A549 (cell line): ENCODE results near the gene GMIP. TPM values are rescaled to one million over a fixed set of nuclear protein-coding genes. Genes with fewer than 3 reads are reported as not detected.

Experiments
- ATAC-seq, 2 experiments: fragments of 200-7000 bp in 1 of 2; fragments of >200 bp in 1 of 2; cut with Nextera tagmentation in 1 of 2; cut with Tn5 transposase in 1 of 2; 3 replicates each; pipeline versions ENCODE4 v1.8.0 to v1.9.1; 2018 to 2020; ENCODE audit warnings: mild to moderate bottlenecking in 1 of 2, moderate library complexity in 1 of 2
- CTCF ChIA-PET: fragments of 300-600 bp; sonication (Branson Sonifier 250); formaldehyde crosslinking; extraction: SDS; loops from one replicate; lab custom pipeline; 2021; ENCODE audit warnings: antibody characterized with exemption, inconsistent platforms; lab: Yijun Ruan, JAX
- POLR2A ChIA-PET: fragments of 350-600 bp; formaldehyde crosslinking; extraction: SDS; loops from one replicate; lab custom pipeline; 2021; ENCODE audit warnings: antibody characterized with exemption, inconsistent platforms; lab: Yijun Ruan, JAX
- DNase-seq, 2 experiments: peaks; one replicate each; pipeline versions ENCODE4 v3.0.0 to v3.0.0-alpha.2; 2011 to 2016; ENCODE audit warnings: low read depth in 1 of 2, low spot score in 1 of 2
- FAIRE-seq: peaks from 2 replicates; lab custom pipeline; 2011; peaks lifted over from hg19 to GRCh38; lab: Jason Lieb, UNC
- H3K27ac ChIP-seq, 2 experiments: fragments of >200 bp; sonication (Bioruptor Twin); formaldehyde crosslinking; 3 replicates each; pipeline ENCODE4 v1.5.1; 2016 to 2017
- H3K4me1 ChIP-seq: fragments of >200 bp; sonication (Bioruptor Twin); formaldehyde crosslinking; 3 replicates; pipeline ENCODE4 v1.6.1; 2016
- H3K4me2 ChIP-seq: fragments of >200 bp; sonication (Bioruptor Twin); formaldehyde crosslinking; 3 replicates; pipeline ENCODE4 v1.6.1; 2016
- H3K4me3 ChIP-seq: fragments of >200 bp; sonication (Bioruptor Twin); formaldehyde crosslinking; 3 replicates; pipeline ENCODE4 v1.5.1; 2016
- H3K9me3 ChIP-seq: fragments of >200 bp; sonication (Bioruptor Twin); formaldehyde crosslinking; 3 replicates; pipeline ENCODE4 v1.6.1; 2016
- CBX2 ChIP-seq: fragments of 200-600 bp; sonication (generic); IDR thresholded peaks from 2 replicates; pipeline ENCODE4 v1.6.1; 2016; ENCODE audit warnings: low read depth, mild to moderate bottlenecking, borderline replicate concordance
- CEBPB ChIP-seq, 2 experiments: fragments of >200 bp in 1 of 2; sonication (Bioruptor Twin) in 1 of 2; formaldehyde crosslinking in 1 of 2; IDR thresholded peaks; 2 replicates each; pipeline ENCODE4 v1.6.1; 2012 to 2016
- EP300 ChIP-seq, 2 experiments: fragments of >200 bp; sonication (Bioruptor Twin); formaldehyde crosslinking; IDR thresholded peaks; 2 replicates in 1 of 2; 3 replicates in 1 of 2; pipeline ENCODE4 v1.6.1; 2016 to 2017
- FOSB ChIP-seq: fragments of 250-450 bp; sonication (Bioruptor Pico); IDR thresholded peaks from 2 replicates; pipeline ENCODE4 v1.5.0; 2020; ENCODE audit warnings: mild to moderate bottlenecking, moderate library complexity
- FOSL2 ChIP-seq, 2 experiments: fragments of 450-650 bp in 1 of 2; fragments of >200 bp in 1 of 2; sonication (Bioruptor Twin) in 1 of 2; formaldehyde crosslinking; IDR thresholded peaks; 2 replicates each; pipeline versions ENCODE4 v1.5.0 to v1.6.1; 2016 to 2020; ENCODE audit warnings: mild to moderate bottlenecking in 1 of 2, moderate library complexity in 1 of 2
- GATA3 ChIP-seq: IDR thresholded peaks from 2 replicates; pipeline ENCODE4 v1.6.1; 2012; ENCODE audit warnings: borderline replicate concordance
- HDAC2 ChIP-seq: fragments of 200-600 bp; sonication (generic); IDR thresholded peaks from 2 replicates; pipeline ENCODE4 v1.6.1; 2016
- HEYL ChIP-seq: fragments of 250-450 bp; sonication (Bioruptor Pico); IDR thresholded peaks from 2 replicates; pipeline ENCODE4 v1.8.0; 2021; ENCODE audit warnings: mild to moderate bottlenecking, moderate library complexity
- HOXA7 ChIP-seq: fragments of 250-450 bp; sonication (Bioruptor Pico); IDR thresholded peaks from 2 replicates; pipeline ENCODE4 v1.5.0; 2020; ENCODE audit warnings: mild to moderate bottlenecking, moderate library complexity
- KDM1A ChIP-seq: fragments of 200-600 bp; sonication (generic); IDR thresholded peaks from 2 replicates; pipeline ENCODE4 v1.6.1; 2016; ENCODE audit warnings: low read depth, mild to moderate bottlenecking
- KDM5A ChIP-seq: fragments of 200-600 bp; sonication (generic); IDR thresholded peaks from 2 replicates; pipeline ENCODE4 v1.6.1; 2016; ENCODE audit warnings: antibody characterized with exemption, mild to moderate bottlenecking
- MAFK ChIP-seq: fragments of 450-650 bp; IDR thresholded peaks from 2 replicates; pipeline ENCODE4 v1.6.1; 2014; ENCODE audit not compliant: partially characterized antibody
- MAZ ChIP-seq: fragments of 150-350 bp; IDR thresholded peaks from 2 replicates; pipeline ENCODE4 v1.6.1; 2014; ENCODE audit warnings: antibody characterized with exemption, low read depth, low read length, borderline replicate concordance
- MYC ChIP-seq: IDR thresholded peaks from 2 replicates; pipeline ENCODE4 v1.6.1; 2012; ENCODE audit warnings: mild to moderate bottlenecking, inconsistent platforms, low read length, improper control_type of control experiment, borderline replicate concordance
- NR3C1 ChIP-seq: fragments of >200 bp; sonication (Bioruptor Twin); formaldehyde crosslinking; IDR thresholded peaks from 3 replicates; pipeline ENCODE4 v1.6.1; 2017
- RAD21 ChIP-seq, 2 experiments: fragments of >200 bp in 1 of 2; sonication (Bioruptor Twin) in 1 of 2; formaldehyde crosslinking in 1 of 2; IDR thresholded peaks in 1 of 2; conservative IDR thresholded peaks in 1 of 2; 2 replicates in 1 of 2; 3 replicates in 1 of 2; pipeline ENCODE4 v1.6.1; 2012 to 2018; ENCODE audit warnings: inconsistent platforms in 1 of 2
- RARB ChIP-seq: fragments of 250-450 bp; sonication (Bioruptor Pico); IDR thresholded peaks from 2 replicates; pipeline ENCODE4 v1.8.0; 2021; ENCODE audit warnings: mild to moderate bottlenecking, moderate library complexity
- RCOR1 ChIP-seq: fragments of 150-350 bp; IDR thresholded peaks from 2 replicates; pipeline ENCODE4 v1.6.1; 2014; ENCODE audit warnings: antibody characterized with exemption, low read length, low read depth
- RNF2 ChIP-seq: fragments of 200-600 bp; sonication (generic); IDR thresholded peaks from 2 replicates; pipeline ENCODE4 v1.6.1; 2016; ENCODE audit warnings: low read depth, mild to moderate bottlenecking, antibody characterized with exemption, moderate library complexity, borderline replicate concordance
- TFCP2L1 ChIP-seq: fragments of 250-450 bp; sonication (Bioruptor Pico); IDR thresholded peaks from 2 replicates; pipeline ENCODE4 v1.5.0; 2021; ENCODE audit warnings: mild to moderate bottlenecking
- TP53 ChIP-seq: fragments of 250-450 bp; sonication (Bioruptor Pico); IDR thresholded peaks from 2 replicates; pipeline ENCODE4 v1.5.0; 2021; ENCODE audit warnings: mild to moderate bottlenecking, moderate library complexity
- ZFP36 ChIP-seq: fragments of 450-650 bp; IDR thresholded peaks from 2 replicates; pipeline ENCODE4 v1.6.1; 2014; ENCODE audit warnings: borderline replicate concordance; ENCODE audit not compliant: partially characterized antibody
- ZSCAN20 ChIP-seq: fragments of 250-450 bp; sonication (Bioruptor Pico); IDR thresholded peaks from 2 replicates; pipeline ENCODE4 v1.8.0; 2022; ENCODE audit warnings: mild to moderate bottlenecking, moderate library complexity
- WGBS: methylation state at CpG from one replicate; pipeline ENCODE4 v1.1.6; 2017; ENCODE audit errors: missing lambda C conversion rate; 5-methylcytosine and 5-hydroxymethylcytosine counted together
- polyA plus RNA-seq, 4 experiments: library from polyadenylated mRNA; depleted of rRNA in 3 of 4; stranded (reverse); fragments of >200 nt; fragmentation: RNase III in 1 of 4; extraction: RNeasy Plus Mini Kit Qiagen cat#74134 plus additional on column Dnase treatment in 1 of 4; gene quantifications; 2 replicates in 3 of 4; 3 replicates in 1 of 4; pipeline ENCODE4 v1.2.3, GENCODE V29; 2011 to 2017
- TF ChIP-seq, protein P1 (sequence below): fragments of 450-650 bp; IDR thresholded peaks from 2 replicates; pipeline ENCODE4 v1.6.1; 2014; ENCODE audit warnings: antibody characterized with exemption
- TF ChIP-seq, protein P2 (sequence below): fragments of 150-350 bp; IDR thresholded peaks from 2 replicates; pipeline ENCODE4 v1.6.1; 2014; ENCODE audit warnings: low read depth, mild to moderate bottlenecking, low read length
- TF ChIP-seq, protein P3 (sequence below): fragments of 200-600 bp; sonication (generic); IDR thresholded peaks from 2 replicates; pipeline ENCODE4 v1.6.1; 2016; ENCODE audit warnings: antibody characterized with exemption, mild to moderate bottlenecking, moderate library complexity
- TF ChIP-seq, protein P4 (sequence below): IDR thresholded peaks from 2 replicates; pipeline ENCODE4 v1.6.1; 2012; ENCODE audit warnings: low read depth, borderline replicate concordance
- TF ChIP-seq, protein P5 (sequence below): IDR thresholded peaks from 2 replicates; pipeline ENCODE4 v1.6.1; 2012
- TF ChIP-seq, protein P6 (sequence below): fragments of 250-450 bp; sonication (Bioruptor Pico); IDR thresholded peaks from 2 replicates; pipeline ENCODE4 v1.5.0; 2021; ENCODE audit warnings: mild to moderate bottlenecking, moderate library complexity, borderline replicate concordance

GMIP gene
- polyA plus RNA-seq, 2 of the 4 experiments (the other 2 are of a cell fraction): 1.4 to 4.1 TPM

DNA sequence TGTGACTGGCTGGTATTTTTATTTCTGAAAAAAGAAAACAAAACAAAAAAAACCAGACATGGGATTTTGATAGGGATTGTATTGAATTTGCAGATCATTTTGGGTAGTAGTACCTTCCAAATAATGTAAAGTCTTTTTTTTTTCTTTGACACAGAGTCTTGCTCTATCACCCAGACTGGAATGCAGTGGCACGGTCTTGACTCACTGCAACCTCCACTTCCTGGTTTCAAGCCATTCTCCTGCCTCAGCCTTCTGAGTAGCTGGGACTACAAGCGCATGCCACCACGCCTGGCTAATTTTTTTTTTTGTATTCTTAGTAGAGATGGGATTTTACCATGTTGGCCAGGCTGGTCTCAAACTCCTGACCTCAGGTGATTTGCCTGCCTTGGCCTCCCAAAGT is 29.4 kb upstream of the GMIP start:
- Histone ChIP-seq H3K9me3 (peaks cover 36% of the 10 kb centered on the region), H3K4me2 (no peak overlapping the region), H3K4me1 (peaks cover 4% of the 10 kb centered on the region; the same call in 1 of the 3 replicates), H3K4me3 (no peak overlapping the region), H3K27ac (no peak overlapping the region)
- TF ChIP-seq GATA3 (no peak), CBX2 (no peak), RAD21 (conservative IDR thresholded peaks at IDR 0.05 in 1 of 2, IDR thresholded peaks at IDR 0.05 in 1 of 2) (no peak), ZSCAN20 (CRISPR knock-in tag) (no peak), EP300 (IDR thresholded peaks at IDR 0.05) (no peak), HDAC2 (no peak), RNF2 (no peak), KDM5A (no peak), TP53 (CRISPR knock-in tag) (no peak), NR3C1 (no peak), TFCP2L1 (no peak), KDM1A (no peak), FOSL2 (IDR thresholded peaks at IDR 0.05) (no peak), FOSL2 (CRISPR knock-in tag; IDR thresholded peaks at IDR 0.05) (no peak), CEBPB (IDR thresholded peaks at IDR 0.05) (no peak), FOSB (CRISPR knock-in tag) (no peak), RARB (CRISPR knock-in tag) (no peak), HOXA7 (CRISPR knock-in tag) (no peak)
- TF ChIP-seq, protein P1, sequence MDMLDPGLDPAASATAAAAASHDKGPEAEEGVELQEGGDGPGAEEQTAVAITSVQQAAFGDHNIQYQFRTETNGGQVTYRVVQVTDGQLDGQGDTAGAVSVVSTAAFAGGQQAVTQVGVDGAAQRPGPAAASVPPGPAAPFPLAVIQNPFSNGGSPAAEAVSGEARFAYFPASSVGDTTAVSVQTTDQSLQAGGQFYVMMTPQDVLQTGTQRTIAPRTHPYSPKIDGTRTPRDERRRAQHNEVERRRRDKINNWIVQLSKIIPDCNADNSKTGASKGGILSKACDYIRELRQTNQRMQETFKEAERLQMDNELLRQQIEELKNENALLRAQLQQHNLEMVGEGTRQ: no peak
- TF ChIP-seq, protein P2, sequence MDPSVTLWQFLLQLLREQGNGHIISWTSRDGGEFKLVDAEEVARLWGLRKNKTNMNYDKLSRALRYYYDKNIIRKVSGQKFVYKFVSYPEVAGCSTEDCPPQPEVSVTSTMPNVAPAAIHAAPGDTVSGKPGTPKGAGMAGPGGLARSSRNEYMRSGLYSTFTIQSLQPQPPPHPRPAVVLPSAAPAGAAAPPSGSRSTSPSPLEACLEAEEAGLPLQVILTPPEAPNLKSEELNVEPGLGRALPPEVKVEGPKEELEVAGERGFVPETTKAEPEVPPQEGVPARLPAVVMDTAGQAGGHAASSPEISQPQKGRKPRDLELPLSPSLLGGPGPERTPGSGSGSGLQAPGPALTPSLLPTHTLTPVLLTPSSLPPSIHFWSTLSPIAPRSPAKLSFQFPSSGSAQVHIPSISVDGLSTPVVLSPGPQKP: no peak
- TF ChIP-seq, protein P3, sequence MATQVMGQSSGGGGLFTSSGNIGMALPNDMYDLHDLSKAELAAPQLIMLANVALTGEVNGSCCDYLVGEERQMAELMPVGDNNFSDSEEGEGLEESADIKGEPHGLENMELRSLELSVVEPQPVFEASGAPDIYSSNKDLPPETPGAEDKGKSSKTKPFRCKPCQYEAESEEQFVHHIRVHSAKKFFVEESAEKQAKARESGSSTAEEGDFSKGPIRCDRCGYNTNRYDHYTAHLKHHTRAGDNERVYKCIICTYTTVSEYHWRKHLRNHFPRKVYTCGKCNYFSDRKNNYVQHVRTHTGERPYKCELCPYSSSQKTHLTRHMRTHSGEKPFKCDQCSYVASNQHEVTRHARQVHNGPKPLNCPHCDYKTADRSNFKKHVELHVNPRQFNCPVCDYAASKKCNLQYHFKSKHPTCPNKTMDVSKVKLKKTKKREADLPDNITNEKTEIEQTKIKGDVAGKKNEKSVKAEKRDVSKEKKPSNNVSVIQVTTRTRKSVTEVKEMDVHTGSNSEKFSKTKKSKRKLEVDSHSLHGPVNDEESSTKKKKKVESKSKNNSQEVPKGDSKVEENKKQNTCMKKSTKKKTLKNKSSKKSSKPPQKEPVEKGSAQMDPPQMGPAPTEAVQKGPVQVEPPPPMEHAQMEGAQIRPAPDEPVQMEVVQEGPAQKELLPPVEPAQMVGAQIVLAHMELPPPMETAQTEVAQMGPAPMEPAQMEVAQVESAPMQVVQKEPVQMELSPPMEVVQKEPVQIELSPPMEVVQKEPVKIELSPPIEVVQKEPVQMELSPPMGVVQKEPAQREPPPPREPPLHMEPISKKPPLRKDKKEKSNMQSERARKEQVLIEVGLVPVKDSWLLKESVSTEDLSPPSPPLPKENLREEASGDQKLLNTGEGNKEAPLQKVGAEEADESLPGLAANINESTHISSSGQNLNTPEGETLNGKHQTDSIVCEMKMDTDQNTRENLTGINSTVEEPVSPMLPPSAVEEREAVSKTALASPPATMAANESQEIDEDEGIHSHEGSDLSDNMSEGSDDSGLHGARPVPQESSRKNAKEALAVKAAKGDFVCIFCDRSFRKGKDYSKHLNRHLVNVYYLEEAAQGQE: no peak
- CTCF ChIA-PET: no interaction called here
- FAIRE-seq (no peak), ATAC-seq (no peak), DNase-seq (no peak)
- WGBS: 93% methylated on average over 3 of the region's 3 CpGs
- POLR2A ChIA-PET: no interaction called here

DNA sequence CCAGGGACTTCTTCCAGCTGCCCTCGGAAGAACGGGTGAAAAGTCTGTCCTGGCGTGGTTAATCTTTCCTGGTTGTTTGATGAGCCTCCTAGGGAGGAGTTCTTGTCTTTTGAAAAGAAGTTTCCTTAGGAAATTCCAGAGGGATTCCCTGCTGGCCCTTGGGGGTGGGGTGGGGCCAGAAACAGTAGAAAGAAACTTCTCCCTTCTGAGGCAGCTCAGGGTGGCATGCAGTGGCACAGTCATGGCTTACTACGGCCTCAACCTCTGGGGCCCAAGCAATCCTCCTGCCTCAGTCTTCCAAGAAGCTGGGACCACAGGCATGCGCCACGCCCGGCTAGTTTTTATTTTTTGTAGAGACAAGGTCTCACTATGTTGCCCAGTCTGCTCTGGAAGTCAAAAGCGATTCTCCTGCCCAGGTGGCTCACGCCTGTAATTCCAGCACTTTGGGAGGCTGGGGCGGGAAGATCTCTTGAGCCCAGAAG is 26.7 kb upstream of the GMIP start:
- FAIRE-seq (no peak), ATAC-seq (no peak), DNase-seq (no peak)
- 76% methylated on average over 6 of the region's 10 CpGs for WGBS
- Histone ChIP-seq H3K4me2 (peak overlapping the region; percentile 85), H3K9me3 (peaks cover 14% of the 10 kb centered on the region; the same call in 2 of the 3 replicates), H3K27ac (no peak overlapping the region), H3K4me3 (no peak overlapping the region), H3K4me1 (peaks cover 4% of the 10 kb centered on the region; the same call in 1 of the 3 replicates)
- ChIA-PET CTCF (interaction anchor here (0.6 kb wide), 1 partner anchor 143 kb away, joined by 3 read pairs; no protein-coding TSS in a partner anchor), POLR2A (no interaction called here)
- TF ChIP-seq, protein P4, sequence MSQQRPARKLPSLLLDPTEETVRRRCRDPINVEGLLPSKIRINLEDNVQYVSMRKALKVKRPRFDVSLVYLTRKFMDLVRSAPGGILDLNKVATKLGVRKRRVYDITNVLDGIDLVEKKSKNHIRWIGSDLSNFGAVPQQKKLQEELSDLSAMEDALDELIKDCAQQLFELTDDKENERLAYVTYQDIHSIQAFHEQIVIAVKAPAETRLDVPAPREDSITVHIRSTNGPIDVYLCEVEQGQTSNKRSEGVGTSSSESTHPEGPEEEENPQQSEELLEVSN: no peak
- TF ChIP-seq MYC (no peak), MAFK (no peak), FOSL2 (IDR thresholded peaks at IDR 0.05) (no peak), FOSL2 (CRISPR knock-in tag; IDR thresholded peaks at IDR 0.05) (no peak), FOSB (CRISPR knock-in tag) (no peak), MAZ (no peak), CEBPB (IDR thresholded peaks at IDR 0.05) (no peak), TP53 (CRISPR knock-in tag) (no peak), ZFP36 (no peak), HEYL (CRISPR knock-in tag) (no peak), RCOR1 (no peak), ZSCAN20 (CRISPR knock-in tag) (no peak)
- TF ChIP-seq, protein P5, sequence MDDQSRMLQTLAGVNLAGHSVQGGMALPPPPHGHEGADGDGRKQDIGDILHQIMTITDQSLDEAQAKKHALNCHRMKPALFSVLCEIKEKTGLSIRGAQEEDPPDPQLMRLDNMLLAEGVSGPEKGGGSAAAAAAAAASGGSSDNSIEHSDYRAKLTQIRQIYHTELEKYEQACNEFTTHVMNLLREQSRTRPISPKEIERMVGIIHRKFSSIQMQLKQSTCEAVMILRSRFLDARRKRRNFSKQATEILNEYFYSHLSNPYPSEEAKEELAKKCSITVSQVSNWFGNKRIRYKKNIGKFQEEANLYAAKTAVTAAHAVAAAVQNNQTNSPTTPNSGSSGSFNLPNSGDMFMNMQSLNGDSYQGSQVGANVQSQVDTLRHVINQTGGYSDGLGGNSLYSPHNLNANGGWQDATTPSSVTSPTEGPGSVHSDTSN: no peak
- TF ChIP-seq, protein P6, sequence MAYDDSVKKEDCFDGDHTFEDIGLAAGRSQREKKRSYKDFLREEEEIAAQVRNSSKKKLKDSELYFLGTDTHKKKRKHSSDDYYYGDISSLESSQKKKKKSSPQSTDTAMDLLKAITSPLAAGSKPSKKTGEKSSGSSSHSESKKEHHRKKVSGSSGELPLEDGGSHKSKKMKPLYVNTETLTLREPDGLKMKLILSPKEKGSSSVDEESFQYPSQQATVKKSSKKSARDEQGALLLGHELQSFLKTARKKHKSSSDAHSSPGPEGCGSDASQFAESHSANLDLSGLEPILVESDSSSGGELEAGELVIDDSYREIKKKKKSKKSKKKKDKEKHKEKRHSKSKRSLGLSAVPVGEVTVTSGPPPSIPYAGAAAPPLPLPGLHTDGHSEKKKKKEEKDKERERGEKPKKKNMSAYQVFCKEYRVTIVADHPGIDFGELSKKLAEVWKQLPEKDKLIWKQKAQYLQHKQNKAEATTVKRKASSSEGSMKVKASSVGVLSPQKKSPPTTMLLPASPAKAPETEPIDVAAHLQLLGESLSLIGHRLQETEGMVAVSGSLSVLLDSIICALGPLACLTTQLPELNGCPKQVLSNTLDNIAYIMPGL: no peak
